MM.1S (cell line): ENCODE measurements around the gene NRAP.

Experiments used
- DNase-seq: peaks from one replicate; pipeline ENCODE4 v3.0.0-alpha.2; 2015
- H2AFZ ChIP-seq: fragments of 300-600 bp; sonication (generic); 2 replicates; pipeline ENCODE4 v1.6.0; 2016; ENCODE audit warnings: antibody characterized with exemption, low read length
- H3F3A ChIP-seq: fragments of 300-600 bp; sonication (generic); 2 replicates; pipeline ENCODE4 v1.6.1; 2016; ENCODE audit warnings: mild to moderate bottlenecking, antibody characterized with exemption, low read length, moderate library complexity, mixed read lengths; ENCODE audit not compliant: insufficient read depth
- H3K27ac ChIP-seq: fragments of 300-600 bp; sonication (generic); 2 replicates; pipeline ENCODE4 v1.5.1; 2016; ENCODE audit warnings: mild to moderate bottlenecking, low read length
- H3K27me3 ChIP-seq: fragments of 300-600 bp; sonication (generic); replicated peaks from 2 replicates; pipeline ENCODE4 v1.6.0; 2016; ENCODE audit warnings: low read length; ENCODE audit not compliant: insufficient read depth
- H3K36me3 ChIP-seq: fragments of 300-600 bp; sonication (generic); replicated peaks from 2 replicates; pipeline ENCODE4 v1.6.1; 2016; ENCODE audit warnings: mild to moderate bottlenecking, low read length, mixed read lengths; ENCODE audit not compliant: insufficient read depth
- H3K4me1 ChIP-seq: fragments of 300-600 bp; sonication (generic); 2 replicates; pipeline ENCODE4 v1.6.1; 2016; ENCODE audit warnings: low read length, mixed read lengths
- H3K4me2 ChIP-seq: fragments of 300-600 bp; sonication (generic); 2 replicates; pipeline ENCODE4 v1.6.0; 2016; ENCODE audit warnings: low read depth, low read length
- H3K4me3 ChIP-seq: fragments of 300-600 bp; sonication (generic); 2 replicates; pipeline ENCODE4 v1.5.1; 2016; ENCODE audit warnings: low read length, mixed read lengths
- H3K79me2 ChIP-seq: fragments of 300-600 bp; sonication (generic); 2 replicates; pipeline ENCODE4 v1.6.1; 2016; ENCODE audit warnings: mixed run types, low read length, mixed read lengths
- H3K9ac ChIP-seq: fragments of 300-600 bp; sonication (generic); 2 replicates; pipeline ENCODE4 v1.6.1; 2016; ENCODE audit warnings: low read length, mixed read lengths
- H3K9me2 ChIP-seq: fragments of 300-600 bp; sonication (generic); replicated peaks from 2 replicates; pipeline ENCODE4 v1.6.1; 2016; ENCODE audit warnings: mild to moderate bottlenecking, low read length, mixed read lengths; ENCODE audit not compliant: insufficient read depth
- H3K9me3 ChIP-seq: fragments of 300-600 bp; sonication (generic); replicated peaks from 2 replicates; pipeline ENCODE4 v1.6.1; 2016; ENCODE audit warnings: mild to moderate bottlenecking, low read length, mixed read lengths; ENCODE audit not compliant: insufficient read depth
- H4K20me1 ChIP-seq: fragments of 300-600 bp; sonication (generic); 2 replicates; pipeline ENCODE4 v1.6.1; 2016; ENCODE audit warnings: mild to moderate bottlenecking, low read length, moderate library complexity, mixed read lengths; ENCODE audit not compliant: insufficient read depth
- EZH2 ChIP-seq: fragments of 300-600 bp; sonication (generic); optimal IDR thresholded peaks from 2 replicates; pipeline ENCODE3; 2017; ENCODE audit warnings: low read depth, mild to moderate bottlenecking, antibody characterized with exemption, low read length, mixed read lengths
- EZH2phosphoT487 ChIP-seq: fragments of 300-600 bp; sonication (generic); IDR thresholded peaks from 2 replicates; pipeline ENCODE4 v1.6.1; 2018; ENCODE audit warnings: antibody characterized with exemption, low read length
- TF ChIP-seq, protein P1 (sequence below): fragments of 300-600 bp; sonication (generic); IDR thresholded peaks from 2 replicates; pipeline ENCODE4 v1.5.1; 2016; ENCODE audit warnings: antibody characterized with exemption, low read length, mixed read lengths

Gene NRAP

DNA sequence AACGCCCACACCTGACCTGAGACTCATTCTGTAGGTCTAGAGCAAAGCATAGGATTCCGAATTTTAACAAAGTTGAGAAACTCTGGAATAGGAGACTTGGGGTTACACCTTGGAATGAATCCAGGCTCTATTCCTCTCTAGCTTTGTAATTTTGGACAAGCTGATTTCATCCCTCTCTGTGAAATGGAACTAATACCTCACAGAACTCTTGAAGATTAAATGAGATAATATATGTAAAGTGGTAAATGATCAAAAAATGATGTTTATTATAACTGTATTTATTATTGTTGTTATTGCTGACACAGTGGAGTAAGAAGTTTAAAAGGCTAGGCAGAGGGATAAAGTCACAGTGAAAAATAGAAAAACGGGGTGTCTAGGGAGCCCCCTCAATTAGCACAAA is 48.2 kb upstream of the NRAP start:
- H3K9me3 ChIP-seq, result no peaks in the 10 kb centered on the region
- no peaks in the 10 kb centered on the region for H3K9me2 ChIP-seq
- H3K4me3 ChIP-seq, result no peak overlapping the region
- no peak overlapping the region for H3K27ac ChIP-seq
- H3K4me1 ChIP-seq, result no peaks in the 10 kb centered on the region
- no peak overlapping the region for H2AFZ ChIP-seq
- H3K4me2 ChIP-seq, result no peak overlapping the region
- H3K9ac ChIP-seq, result no peak overlapping the region
- peaks cover 45% of the 10 kb centered on the region for H3K79me2 ChIP-seq
- TF ChIP-seq EZH2 (no peak), EZH2phosphoT487 (no peak)
- TF ChIP-seq, protein P1, sequence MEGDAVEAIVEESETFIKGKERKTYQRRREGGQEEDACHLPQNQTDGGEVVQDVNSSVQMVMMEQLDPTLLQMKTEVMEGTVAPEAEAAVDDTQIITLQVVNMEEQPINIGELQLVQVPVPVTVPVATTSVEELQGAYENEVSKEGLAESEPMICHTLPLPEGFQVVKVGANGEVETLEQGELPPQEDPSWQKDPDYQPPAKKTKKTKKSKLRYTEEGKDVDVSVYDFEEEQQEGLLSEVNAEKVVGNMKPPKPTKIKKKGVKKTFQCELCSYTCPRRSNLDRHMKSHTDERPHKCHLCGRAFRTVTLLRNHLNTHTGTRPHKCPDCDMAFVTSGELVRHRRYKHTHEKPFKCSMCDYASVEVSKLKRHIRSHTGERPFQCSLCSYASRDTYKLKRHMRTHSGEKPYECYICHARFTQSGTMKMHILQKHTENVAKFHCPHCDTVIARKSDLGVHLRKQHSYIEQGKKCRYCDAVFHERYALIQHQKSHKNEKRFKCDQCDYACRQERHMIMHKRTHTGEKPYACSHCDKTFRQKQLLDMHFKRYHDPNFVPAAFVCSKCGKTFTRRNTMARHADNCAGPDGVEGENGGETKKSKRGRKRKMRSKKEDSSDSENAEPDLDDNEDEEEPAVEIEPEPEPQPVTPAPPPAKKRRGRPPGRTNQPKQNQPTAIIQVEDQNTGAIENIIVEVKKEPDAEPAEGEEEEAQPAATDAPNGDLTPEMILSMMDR, result no peak
- H3K27me3 ChIP-seq, result no peaks in the 10 kb centered on the region
- H4K20me1 ChIP-seq, result no peaks in the 10 kb centered on the region
- DNase-seq, result no peak
- H3K36me3 ChIP-seq, result no peaks in the 10 kb centered on the region
- no peaks in the 10 kb centered on the region for H3F3A ChIP-seq

DNA sequence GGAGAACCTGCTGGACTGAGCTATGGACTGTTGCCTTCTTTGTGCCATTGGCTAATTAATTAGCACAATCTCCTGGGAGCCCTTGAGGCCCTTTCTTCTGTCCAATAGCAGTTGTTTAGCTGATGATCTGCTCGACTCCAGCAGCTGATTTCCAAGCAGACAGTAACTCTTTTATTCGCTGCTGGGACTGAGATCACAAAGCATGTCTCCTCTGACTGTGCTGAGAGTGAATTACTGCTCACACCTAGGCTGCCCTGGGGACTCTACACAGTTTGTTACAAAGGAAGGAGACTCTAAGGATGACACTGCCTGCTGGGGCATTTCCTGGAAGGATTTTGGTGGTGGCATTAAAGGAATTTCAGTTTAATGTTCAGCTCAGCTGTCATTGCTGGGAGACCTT is 47.3 kb upstream of the NRAP start:
- Histone ChIP-seq H4K20me1 (no peaks in the 10 kb centered on the region), H3K9me3 (no peaks in the 10 kb centered on the region), H3F3A (no peaks in the 10 kb centered on the region), H3K9ac (no peak overlapping the region), H3K27me3 (no peaks in the 10 kb centered on the region), H3K36me3 (no peaks in the 10 kb centered on the region), H3K4me3 (no peak overlapping the region), H2AFZ (no peak overlapping the region), H3K4me1 (no peaks in the 10 kb centered on the region), H3K27ac (no peak overlapping the region), H3K79me2 (peaks cover 51% of the 10 kb centered on the region), H3K9me2 (no peaks in the 10 kb centered on the region), H3K4me2 (no peak overlapping the region)
- no peak for DNase-seq
- TF ChIP-seq EZH2phosphoT487, result no peak
- TF ChIP-seq, protein P1, result no peak
- TF ChIP-seq EZH2, result no peak

DNA sequence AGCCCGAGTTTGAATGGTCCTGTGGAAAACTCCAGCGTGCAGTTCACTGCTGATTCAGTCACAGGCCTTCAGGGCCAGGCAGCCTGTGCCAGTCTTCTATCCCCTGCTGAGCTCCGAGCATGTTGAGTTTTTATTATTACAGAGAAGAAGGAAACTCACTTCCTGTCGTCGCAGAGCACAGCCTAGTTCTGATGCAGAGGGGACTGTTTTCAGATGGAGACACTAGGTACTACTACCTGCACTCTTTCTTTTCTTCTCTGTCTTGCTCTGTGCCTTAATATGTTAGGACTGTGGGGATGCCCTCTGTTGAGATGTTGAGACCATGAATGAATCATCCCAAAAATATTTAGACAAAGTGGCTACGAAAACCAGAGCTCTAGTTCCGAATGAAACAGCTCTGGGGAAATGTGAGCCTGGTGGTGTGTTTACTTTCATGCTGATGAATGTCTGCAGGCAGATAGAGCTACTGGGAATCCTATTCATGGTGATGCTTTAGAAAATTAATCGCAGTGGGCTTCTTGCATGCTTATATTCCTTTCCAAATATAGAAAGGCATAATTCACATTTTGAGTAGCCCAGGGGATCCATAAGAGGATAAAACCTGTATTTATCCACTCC is 45.5 kb upstream of the NRAP start:
- no peak for DNase-seq
- no peak overlapping the region for H3K9ac ChIP-seq

More for the DNA sequence above, 45.5 kb upstream of the NRAP start:
- Histone ChIP-seq H3K4me1 (no peaks in the 10 kb centered on the region), H4K20me1 (no peaks in the 10 kb centered on the region; the same call in 1 of the 2 replicates), H2AFZ (no peak overlapping the region), H3F3A (no peaks in the 10 kb centered on the region), H3K4me2 (no peak overlapping the region), H3K9me2 (no peaks in the 10 kb centered on the region), H3K27ac (no peak overlapping the region), H3K9me3 (no peaks in the 10 kb centered on the region), H3K4me3 (no peak overlapping the region), H3K79me2 (peaks cover 61% of the 10 kb centered on the region), H3K27me3 (no peaks in the 10 kb centered on the region), H3K36me3 (no peaks in the 10 kb centered on the region)
- TF ChIP-seq EZH2 (no peak), EZH2phosphoT487 (no peak)
- TF ChIP-seq, protein P1, result no peak
